NCI-H1048 (cell line): ENCODE results near the gene ANGPTL5.
"Not testable (repeated sequence)": the region's sequence is repeated elsewhere in the genome, so short reads cannot be mapped to it uniquely, and the experiment has no call there.

Experiments
- DNase-seq: peaks from one replicate; lab custom pipeline; 2025; lab: John Stamatoyannopoulos, UW

ANGPTL5 gene

GRCh38 chr11:101885631-101886030 is 30.7 kb downstream of the ANGPTL5 start:
- no peak for DNase-seq

GRCh38 chr11:101881586-101881985 is 34.7 kb downstream of the ANGPTL5 start:
- no peak for DNase-seq

- no peak for DNase-seq
Observed at GRCh38 chr11:101880222-101880621, 36.1 kb downstream of the ANGPTL5 start.

- no peak for DNase-seq
Observed at GRCh38 chr11:101872171-101872882, 44.0 kb downstream of the ANGPTL5 start.

- no peak for DNase-seq
Observed at GRCh38 chr11:101870510-101870909, 45.8 kb downstream of the ANGPTL5 start.

- DNase-seq = peak; percentile 35
Observed at GRCh38 chr11:101867951-101868350, 48.4 kb downstream of the ANGPTL5 start.

GRCh38 chr11:101866619-101867491 is 49.5 kb downstream of the ANGPTL5 start:
- DNase-seq = no peak

- DNase-seq = no peak
Observed at GRCh38 chr11:101864098-101864497, 52.2 kb downstream of the ANGPTL5 start.

- no peak for DNase-seq
Observed at GRCh38 chr11:101863361-101863760, 53.0 kb downstream of the ANGPTL5 start.

GRCh38 chr11:101862391-101863233 is 53.7 kb downstream of the ANGPTL5 start:
- DNase-seq = no peak

GRCh38 chr11:101860696-101861427 is 55.5 kb downstream of the ANGPTL5 start:
- peak; percentile 25 for DNase-seq

GRCh38 chr11:101852260-101852659 is 64.1 kb downstream of the ANGPTL5 start:
- DNase-seq = not testable (repeated sequence)

- no peak for DNase-seq
Observed at GRCh38 chr11:101848262-101848661, 68.1 kb downstream of the ANGPTL5 start.

GRCh38 chr11:101844608-101845007 is 71.7 kb downstream of the ANGPTL5 start:
- DNase-seq = no peak

GRCh38 chr11:101840704-101841103 is 75.6 kb downstream of the ANGPTL5 start:
- no peak for DNase-seq
